Measurements from ENCODE around the gene NGEF.

The NGEF gene

DNA sequence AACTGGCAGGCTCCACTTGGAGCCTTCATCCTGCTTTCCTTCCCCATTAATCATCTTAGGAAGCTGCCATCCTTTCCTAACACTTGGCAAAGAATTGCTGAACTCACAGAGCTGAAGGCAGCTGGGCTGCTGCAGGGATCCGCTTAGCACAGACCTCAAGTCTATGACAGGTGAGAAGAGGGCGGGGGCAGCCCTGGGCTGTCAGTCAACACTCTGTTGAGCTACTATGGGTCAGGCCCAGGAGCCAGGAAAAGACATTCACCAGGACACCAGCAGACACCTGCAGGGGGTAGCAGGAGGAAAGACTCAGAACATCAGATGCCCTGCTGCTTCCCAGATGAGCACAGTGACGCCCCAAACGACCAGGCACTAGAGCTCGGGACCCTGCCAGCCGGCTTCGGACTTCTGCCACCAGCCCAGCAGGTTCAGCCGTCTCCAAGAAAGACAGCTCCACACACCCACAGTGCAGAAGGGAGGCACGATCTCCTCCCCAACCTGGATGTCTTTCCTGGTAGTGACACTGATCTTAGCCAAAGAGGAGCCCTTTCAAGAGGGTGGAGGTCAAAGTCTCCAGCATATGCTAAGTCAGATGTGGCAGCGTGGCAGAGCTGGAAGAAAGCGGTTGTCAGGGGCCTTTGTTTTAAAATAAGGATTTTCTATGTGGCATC, 87.8 kb downstream of the NGEF start:
- DNase-seq (ENCODE audit: low spot score): no peak
- TF ChIP-seq, protein P1, sequence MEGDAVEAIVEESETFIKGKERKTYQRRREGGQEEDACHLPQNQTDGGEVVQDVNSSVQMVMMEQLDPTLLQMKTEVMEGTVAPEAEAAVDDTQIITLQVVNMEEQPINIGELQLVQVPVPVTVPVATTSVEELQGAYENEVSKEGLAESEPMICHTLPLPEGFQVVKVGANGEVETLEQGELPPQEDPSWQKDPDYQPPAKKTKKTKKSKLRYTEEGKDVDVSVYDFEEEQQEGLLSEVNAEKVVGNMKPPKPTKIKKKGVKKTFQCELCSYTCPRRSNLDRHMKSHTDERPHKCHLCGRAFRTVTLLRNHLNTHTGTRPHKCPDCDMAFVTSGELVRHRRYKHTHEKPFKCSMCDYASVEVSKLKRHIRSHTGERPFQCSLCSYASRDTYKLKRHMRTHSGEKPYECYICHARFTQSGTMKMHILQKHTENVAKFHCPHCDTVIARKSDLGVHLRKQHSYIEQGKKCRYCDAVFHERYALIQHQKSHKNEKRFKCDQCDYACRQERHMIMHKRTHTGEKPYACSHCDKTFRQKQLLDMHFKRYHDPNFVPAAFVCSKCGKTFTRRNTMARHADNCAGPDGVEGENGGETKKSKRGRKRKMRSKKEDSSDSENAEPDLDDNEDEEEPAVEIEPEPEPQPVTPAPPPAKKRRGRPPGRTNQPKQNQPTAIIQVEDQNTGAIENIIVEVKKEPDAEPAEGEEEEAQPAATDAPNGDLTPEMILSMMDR (IDR thresholded peaks at IDR 0.05; ENCODE audit: extremely low read depth, missing control alignments): no peak

DNA sequence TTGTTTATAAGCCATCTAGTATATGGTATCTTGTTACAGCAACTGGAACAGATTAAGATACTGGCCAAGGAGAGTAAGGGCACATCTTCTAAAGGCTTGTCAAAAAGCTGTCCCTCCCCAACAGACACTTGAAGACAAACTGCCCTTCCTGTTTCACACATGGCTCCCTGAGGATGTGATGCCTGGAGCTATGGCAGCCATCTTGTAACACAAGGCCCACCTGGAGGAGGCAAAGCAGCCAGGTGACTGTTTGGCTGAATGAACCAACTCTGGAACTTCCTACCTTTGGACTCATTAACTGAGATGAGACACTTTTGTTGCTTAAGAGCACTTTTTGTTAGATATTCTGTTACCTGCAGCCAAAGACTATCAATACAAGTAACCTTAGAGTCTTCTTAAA, 88.6 kb downstream of the NGEF start:
- no peak for DNase-seq (ENCODE audit: low spot score)
- TF ChIP-seq, protein P1 (IDR thresholded peaks at IDR 0.05; ENCODE audit: extremely low read depth, missing control alignments): no peak

DNA sequence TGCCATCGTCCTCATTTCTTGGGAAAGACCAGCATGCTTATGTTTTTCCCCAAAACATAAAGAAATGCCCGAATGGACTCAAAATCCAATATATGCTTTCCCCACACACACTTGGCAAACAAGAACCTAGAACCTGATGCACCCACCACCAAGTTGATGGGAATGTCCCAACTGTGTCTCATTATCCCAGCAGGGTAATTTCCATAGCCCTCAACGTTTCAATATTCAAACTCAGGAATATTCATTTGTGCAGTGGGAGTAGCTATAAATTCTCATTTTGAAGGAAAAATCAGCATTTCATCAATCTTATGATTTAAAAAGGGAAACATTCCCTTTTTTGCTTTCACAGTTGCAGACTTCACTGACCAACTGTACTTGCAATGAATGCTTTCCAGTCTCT, 92.3 kb downstream of the NGEF start:
- DNase-seq (ENCODE audit: low spot score): no peak
- TF ChIP-seq, protein P1 (IDR thresholded peaks at IDR 0.05; ENCODE audit: extremely low read depth, missing control alignments): no peak

DNA sequence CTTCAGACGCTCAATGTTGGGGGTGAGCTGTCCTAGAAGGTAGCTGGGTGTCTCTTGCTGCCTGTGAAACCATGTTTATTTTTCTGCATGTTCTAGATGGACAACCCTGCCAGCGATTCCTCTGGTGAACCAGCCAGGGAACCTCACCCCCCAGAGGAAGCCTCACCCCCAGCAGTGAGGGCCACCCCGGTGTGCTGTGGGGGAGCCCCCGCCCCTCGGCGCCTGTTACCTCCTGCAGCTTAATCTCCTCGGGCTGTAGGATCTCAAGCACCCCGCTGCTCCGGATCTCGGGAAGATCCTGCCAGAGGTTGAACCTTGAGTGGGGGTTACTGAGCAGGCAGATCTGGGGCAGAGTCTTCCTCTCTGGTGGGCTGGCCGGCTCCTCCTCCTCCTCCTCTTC, 93.0 kb downstream of the NGEF start:
- no peak for DNase-seq (ENCODE audit: low spot score)
- TF ChIP-seq, protein P1 (IDR thresholded peaks at IDR 0.05; ENCODE audit: extremely low read depth, missing control alignments): no peak

DNA sequence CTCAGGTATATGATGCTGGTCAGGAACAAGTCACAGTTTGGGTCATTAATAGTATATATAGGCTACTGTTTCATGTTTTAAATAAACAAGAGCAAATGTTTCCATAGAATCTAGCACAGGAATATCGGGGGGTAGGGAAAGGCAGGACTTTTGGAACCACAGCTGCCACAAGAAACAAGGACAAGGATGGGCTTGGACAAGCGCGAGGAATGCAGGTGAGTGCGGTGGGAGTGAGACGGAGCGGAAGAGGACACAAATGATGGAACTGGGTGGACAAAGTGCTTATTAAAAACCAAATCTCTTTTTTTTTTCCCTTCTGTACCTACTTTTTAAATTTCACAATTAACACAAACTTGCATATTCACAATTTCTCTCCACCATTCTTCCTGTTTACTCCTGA, 93.9 kb downstream of the NGEF start:
- TF ChIP-seq, protein P1 (IDR thresholded peaks at IDR 0.05; ENCODE audit: extremely low read depth, missing control alignments): no peak
- DNase-seq (ENCODE audit: low spot score): no peak

DNA sequence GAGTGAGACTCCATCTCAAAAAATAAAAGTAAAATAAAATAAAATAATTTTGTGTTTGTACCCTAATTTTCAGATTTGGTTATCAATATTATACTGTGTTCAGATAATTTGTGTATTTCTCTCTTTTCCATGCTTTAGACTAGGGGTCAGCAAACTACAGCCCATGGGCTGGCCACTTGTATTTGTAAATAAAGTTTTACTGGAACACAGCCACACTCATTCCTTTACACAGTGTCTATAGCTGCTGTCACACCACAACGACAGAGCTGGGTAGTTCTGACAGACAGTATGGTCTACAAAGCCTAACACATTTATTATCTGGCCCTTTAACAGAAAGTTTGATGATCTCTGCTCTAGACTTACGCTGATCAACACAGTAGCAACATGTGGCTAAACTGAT, 99.2 kb downstream of the NGEF start:
- TF ChIP-seq, protein P1 (IDR thresholded peaks at IDR 0.05; ENCODE audit: extremely low read depth, missing control alignments): no peak
- no peak for DNase-seq (ENCODE audit: low spot score)

DNA sequence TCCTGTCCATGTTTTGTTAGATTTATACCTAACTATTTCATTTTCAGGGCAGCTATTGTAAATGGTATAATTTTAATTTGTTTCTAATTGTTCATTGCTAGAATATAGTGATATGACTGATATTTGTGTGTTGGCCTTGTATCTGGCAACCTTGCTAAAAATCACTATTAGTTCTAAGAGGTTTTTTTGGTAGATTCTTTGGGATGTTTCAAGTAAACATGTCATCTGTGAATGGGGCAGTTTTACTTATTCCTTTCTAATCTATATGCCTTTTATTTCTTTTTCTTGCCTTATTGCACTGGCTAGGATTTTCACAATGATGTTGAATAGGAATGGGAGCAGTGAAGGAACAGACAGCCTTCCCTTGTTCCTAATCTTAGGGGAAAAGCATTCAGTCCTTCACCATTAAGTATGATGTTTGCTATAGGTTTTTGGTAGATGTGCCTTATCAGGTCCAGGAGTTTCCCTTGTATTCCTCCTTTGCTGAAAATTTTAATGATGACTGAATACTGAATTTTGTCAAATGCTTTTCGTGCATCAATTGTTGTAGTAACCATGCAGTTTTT, 101.3 kb downstream of the NGEF start:
- no peak for DNase-seq (ENCODE audit: low spot score)
- TF ChIP-seq, protein P1 (IDR thresholded peaks at IDR 0.05; ENCODE audit: extremely low read depth, missing control alignments): no peak
